ENCODE results near the gene THBS3. TPM values are rescaled to one million over a fixed set of nuclear protein-coding genes. Genes with fewer than 3 reads are reported as not detected.
A peak's percentile ranks its signal among the peaks of the same experiment; 100 is the strongest.
"Not testable (repeated sequence)": the region's sequence is repeated elsewhere in the genome, so short reads cannot be mapped to it uniquely, and the experiment has no call there.

THBS3 gene
- total RNA-seq, 1 experiment from 2014 or later: 36.8 TPM

DNA sequence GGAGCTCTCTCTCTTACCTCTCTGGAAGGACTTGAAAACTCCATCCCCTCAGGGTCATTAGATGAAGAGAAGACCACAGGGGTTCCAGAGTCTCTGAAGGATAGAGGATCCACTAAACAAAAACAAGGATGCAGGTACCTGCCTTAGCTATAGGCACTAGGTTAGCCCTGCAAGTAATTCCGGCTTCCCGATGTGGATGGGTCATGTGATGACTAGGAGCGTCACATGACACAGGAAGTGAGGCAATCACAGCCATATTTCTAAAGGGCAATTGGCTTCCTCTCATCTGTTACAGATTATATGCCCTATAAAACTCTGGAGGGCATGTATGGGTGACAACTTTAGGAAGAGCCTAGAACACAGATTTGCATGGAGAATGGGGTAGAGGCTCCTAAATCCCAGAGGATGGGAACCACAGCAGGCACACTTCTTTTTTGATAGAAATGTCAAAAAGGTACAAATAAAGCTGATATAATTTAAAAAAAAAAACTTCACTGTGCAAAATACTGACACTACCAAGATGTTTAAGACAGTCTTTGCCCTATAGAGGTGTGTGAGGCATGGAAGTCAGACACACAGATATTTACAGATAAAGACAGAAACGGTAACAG lies 33.5 kb upstream of the THBS3 start:
- TF ChIP-seq, protein P1, sequence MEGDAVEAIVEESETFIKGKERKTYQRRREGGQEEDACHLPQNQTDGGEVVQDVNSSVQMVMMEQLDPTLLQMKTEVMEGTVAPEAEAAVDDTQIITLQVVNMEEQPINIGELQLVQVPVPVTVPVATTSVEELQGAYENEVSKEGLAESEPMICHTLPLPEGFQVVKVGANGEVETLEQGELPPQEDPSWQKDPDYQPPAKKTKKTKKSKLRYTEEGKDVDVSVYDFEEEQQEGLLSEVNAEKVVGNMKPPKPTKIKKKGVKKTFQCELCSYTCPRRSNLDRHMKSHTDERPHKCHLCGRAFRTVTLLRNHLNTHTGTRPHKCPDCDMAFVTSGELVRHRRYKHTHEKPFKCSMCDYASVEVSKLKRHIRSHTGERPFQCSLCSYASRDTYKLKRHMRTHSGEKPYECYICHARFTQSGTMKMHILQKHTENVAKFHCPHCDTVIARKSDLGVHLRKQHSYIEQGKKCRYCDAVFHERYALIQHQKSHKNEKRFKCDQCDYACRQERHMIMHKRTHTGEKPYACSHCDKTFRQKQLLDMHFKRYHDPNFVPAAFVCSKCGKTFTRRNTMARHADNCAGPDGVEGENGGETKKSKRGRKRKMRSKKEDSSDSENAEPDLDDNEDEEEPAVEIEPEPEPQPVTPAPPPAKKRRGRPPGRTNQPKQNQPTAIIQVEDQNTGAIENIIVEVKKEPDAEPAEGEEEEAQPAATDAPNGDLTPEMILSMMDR (IDR thresholded peaks at IDR 0.05; ENCODE audit: unreplicated experiment): no peak
- peak overlapping the region; percentile 62 for H3K4me3 Mint-ChIP-seq (ENCODE audit: low read depth, unreplicated experiment)
- CTCF ChIA-PET: interaction anchor here (0.6 to 2.4 kb wide), 3 partner anchors 8 to 269 kb away, joined by 4 to 13 read pairs (median 10); no protein-coding TSS in a partner anchor
- peaks cover 34% of the 10 kb centered on the region for H3K36me3 Mint-ChIP-seq (ENCODE audit: insufficient read depth, unreplicated experiment)
- no peaks in the 10 kb centered on the region for H3K27me3 Mint-ChIP-seq (ENCODE audit: unreplicated experiment)
- peaks cover 20% of the 10 kb centered on the region for H3K4me1 Mint-ChIP-seq (ENCODE audit: low read depth, unreplicated experiment)
- H3K9me3 Mint-ChIP-seq (ENCODE audit: low read depth, unreplicated experiment): no peaks in the 10 kb centered on the region
- peak overlapping the region; percentile 66 for H3K27ac Mint-ChIP-seq (ENCODE audit: unreplicated experiment)
- DNase-seq: peak; percentile 76
- intact Hi-C loops (cut with micrococcal nuclease; ENCODE audit: unreplicated experiment): no loop called here
- no TSS peak for BruUV-seq (replicated peaks)

DNA sequence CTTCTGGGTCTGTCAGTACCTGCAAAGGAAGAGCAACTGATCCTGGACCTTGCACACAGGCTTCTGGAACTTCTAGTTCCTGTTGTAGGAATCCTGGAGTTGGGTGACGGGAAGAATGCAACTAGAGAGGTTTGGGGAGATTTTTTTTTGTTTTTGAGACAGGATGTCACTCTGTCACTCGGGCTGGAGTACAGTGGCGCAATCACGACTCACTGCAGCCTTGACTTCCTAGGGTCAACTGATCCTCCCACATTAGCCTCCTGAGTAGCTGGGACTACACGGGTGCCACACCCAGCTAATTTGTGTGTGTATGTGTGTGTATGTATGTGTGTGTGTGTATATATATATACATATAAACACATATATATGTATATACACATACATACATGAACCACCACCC lies 28.8 kb upstream of the THBS3 start:
- no TSS peak for BruUV-seq (replicated peaks)
- Mint-ChIP-seq H3K4me3 (ENCODE audit: low read depth, unreplicated experiment) (no peak overlapping the region), H3K9me3 (ENCODE audit: low read depth, unreplicated experiment) (no peaks in the 10 kb centered on the region), H3K27ac (ENCODE audit: unreplicated experiment) (no peak overlapping the region), H3K4me1 (ENCODE audit: low read depth, unreplicated experiment) (peaks cover 9% of the 10 kb centered on the region), H3K36me3 (ENCODE audit: insufficient read depth, unreplicated experiment) (peaks cover 23% of the 10 kb centered on the region), H3K27me3 (ENCODE audit: unreplicated experiment) (peaks cover 5% of the 10 kb centered on the region)
- TF ChIP-seq, protein P1 (IDR thresholded peaks at IDR 0.05; ENCODE audit: unreplicated experiment): no peak
- CTCF ChIA-PET: no interaction called here
- intact Hi-C loops (cut with micrococcal nuclease; ENCODE audit: unreplicated experiment): no loop called here
- no peak for DNase-seq

DNA sequence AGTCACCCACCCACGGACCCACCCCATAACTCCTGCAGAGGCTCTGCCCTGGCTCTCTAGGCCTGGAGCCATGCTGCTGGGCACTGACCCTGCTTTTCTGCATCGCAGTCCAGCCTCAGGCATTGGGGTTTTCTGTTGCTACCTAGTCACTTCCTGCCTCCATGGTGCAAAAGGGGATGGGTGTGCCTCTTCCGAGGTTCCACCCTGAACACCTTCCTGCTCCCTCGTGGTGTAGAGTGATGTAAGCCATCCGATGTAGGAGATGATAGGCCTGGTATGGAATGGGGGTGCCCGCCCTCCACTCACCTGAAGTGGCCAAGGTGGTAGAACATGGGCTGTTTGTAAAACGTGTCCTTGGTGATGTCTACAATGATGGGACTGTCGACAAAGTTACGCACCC lies 27.7 kb upstream of the THBS3 start:
- H3K27ac Mint-ChIP-seq (ENCODE audit: unreplicated experiment); H3K4me3 Mint-ChIP-seq (ENCODE audit: low read depth, unreplicated experiment); DNase-seq; CTCF ChIA-PET; BruUV-seq (replicated peaks); H3K4me1 Mint-ChIP-seq (ENCODE audit: low read depth, unreplicated experiment); H3K9me3 Mint-ChIP-seq (ENCODE audit: low read depth, unreplicated experiment); intact Hi-C loops (cut with micrococcal nuclease; ENCODE audit: unreplicated experiment); H3K27me3 Mint-ChIP-seq (ENCODE audit: unreplicated experiment): not testable (repeated sequence)
- peaks cover 18% of the 10 kb centered on the region for H3K36me3 Mint-ChIP-seq (ENCODE audit: insufficient read depth, unreplicated experiment)

DNA sequence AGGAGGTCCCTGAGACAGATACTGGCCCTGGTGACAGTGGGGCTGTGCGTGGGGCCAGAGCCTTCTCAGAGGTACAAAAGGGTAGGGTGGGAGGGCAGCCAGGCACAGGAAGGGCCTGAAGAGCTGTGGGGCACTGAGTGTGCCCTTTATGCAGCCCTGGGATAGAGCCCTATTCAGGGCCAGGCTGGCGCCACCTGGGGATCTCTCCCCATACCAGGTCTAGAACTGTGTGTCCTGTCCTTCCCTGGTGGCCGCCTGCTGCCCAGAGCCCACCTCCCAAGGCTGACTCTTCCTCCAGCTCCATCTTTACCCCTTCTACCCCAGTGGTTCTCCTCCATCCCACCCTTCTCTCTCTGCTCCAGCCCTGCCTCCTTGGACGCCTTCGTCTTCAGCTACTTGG lies 25.8 kb upstream of the THBS3 start:
- H3K36me3 Mint-ChIP-seq (ENCODE audit: insufficient read depth, unreplicated experiment); DNase-seq; intact Hi-C loops (cut with micrococcal nuclease; ENCODE audit: unreplicated experiment); BruUV-seq (replicated peaks); H3K9me3 Mint-ChIP-seq (ENCODE audit: low read depth, unreplicated experiment); H3K27me3 Mint-ChIP-seq (ENCODE audit: unreplicated experiment); H3K4me1 Mint-ChIP-seq (ENCODE audit: low read depth, unreplicated experiment); CTCF ChIA-PET; H3K27ac Mint-ChIP-seq (ENCODE audit: unreplicated experiment); H3K4me3 Mint-ChIP-seq (ENCODE audit: low read depth, unreplicated experiment): not testable (repeated sequence)

DNA sequence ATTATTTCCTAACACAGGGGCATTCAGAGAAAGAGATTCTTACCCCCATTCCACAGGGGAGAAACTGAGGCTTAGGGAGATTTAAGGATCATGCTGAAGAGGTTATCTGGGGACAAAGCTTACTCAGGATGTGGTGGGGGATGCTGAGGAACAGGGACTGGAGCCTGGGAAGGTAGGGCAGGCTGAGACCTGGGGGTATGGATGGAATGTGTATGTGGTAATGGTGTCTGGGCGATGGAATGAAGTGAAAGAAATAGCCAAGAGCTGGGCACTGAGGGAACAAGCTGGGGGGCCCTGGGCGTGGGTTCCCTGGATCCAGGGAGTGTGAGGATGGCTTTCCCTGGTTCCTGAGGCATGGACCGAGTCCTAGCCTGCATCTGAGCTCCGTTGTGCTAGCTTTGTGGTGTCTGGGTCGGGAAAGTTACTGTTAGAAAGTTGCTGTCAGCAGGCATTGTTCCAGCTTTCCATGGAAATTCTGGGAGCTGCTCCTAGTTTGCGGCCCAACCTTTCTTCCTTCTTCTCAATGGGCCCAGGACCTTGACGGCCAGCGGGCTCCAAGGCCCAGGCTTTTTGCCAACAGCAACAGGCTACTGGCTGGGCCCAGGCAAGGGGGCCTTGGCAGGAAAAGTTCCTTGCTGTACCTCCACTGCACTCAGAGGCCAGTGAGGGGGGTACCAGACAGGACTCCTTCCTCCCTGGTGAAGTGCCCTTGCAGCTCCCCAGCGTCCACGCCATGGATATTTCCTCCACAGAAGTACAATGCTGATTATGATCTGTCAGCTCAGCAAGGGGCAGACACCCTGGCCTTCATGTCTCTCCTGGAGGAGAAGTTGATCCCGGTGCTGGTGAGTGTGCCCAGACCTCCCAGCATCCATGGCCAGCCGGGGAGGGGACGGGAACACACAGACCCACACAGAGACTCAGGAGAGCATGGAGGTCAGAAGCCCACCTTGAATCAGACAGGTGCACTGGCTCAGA lies 24.6 kb upstream of the THBS3 start:
- H3K36me3 Mint-ChIP-seq (ENCODE audit: insufficient read depth, unreplicated experiment): peaks cover 12% of the 10 kb centered on the region
- H3K4me1 Mint-ChIP-seq (ENCODE audit: low read depth, unreplicated experiment); BruUV-seq (replicated peaks); H3K4me3 Mint-ChIP-seq (ENCODE audit: low read depth, unreplicated experiment); H3K27ac Mint-ChIP-seq (ENCODE audit: unreplicated experiment); intact Hi-C loops (cut with micrococcal nuclease; ENCODE audit: unreplicated experiment); H3K9me3 Mint-ChIP-seq (ENCODE audit: low read depth, unreplicated experiment); DNase-seq; H3K27me3 Mint-ChIP-seq (ENCODE audit: unreplicated experiment): not testable (repeated sequence)
- CTCF ChIA-PET: interaction anchor here (0.8 kb wide), 1 partner anchor 19 kb away, joined by 3 read pairs; no protein-coding TSS in a partner anchor

DNA sequence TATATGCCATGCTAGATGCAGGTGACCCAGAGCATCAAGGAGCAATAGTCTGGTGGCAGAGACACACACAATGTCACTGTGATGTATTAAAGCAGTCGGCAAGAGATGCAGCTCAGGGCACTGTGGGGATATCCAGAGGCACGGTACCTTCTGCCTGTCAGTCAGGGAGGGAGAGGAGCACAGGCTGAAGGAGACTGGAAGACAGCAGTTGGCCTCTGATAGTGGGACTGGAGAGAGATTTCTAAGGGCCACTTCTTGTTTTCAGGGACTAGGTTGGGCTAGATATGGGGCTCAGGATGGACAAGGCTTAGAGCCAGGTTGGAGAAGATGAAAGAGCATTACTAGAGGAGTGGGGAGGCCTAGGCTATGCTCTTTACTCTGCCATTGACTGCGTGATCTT lies 23.6 kb upstream of the THBS3 start:
- CTCF ChIA-PET: interaction anchor here (0.8 kb wide), 1 partner anchor 20 kb away, joined by 3 read pairs; no protein-coding TSS in a partner anchor
- not testable (repeated sequence) for BruUV-seq (replicated peaks)

More for the DNA sequence above, 23.6 kb upstream of the THBS3 start:
- DNase-seq; intact Hi-C loops (cut with micrococcal nuclease; ENCODE audit: unreplicated experiment); H3K4me1 Mint-ChIP-seq (ENCODE audit: low read depth, unreplicated experiment); H3K4me3 Mint-ChIP-seq (ENCODE audit: low read depth, unreplicated experiment); H3K27me3 Mint-ChIP-seq (ENCODE audit: unreplicated experiment); H3K9me3 Mint-ChIP-seq (ENCODE audit: low read depth, unreplicated experiment); H3K27ac Mint-ChIP-seq (ENCODE audit: unreplicated experiment): not testable (repeated sequence)
- peaks cover 22% of the 10 kb centered on the region for H3K36me3 Mint-ChIP-seq (ENCODE audit: insufficient read depth, unreplicated experiment)
